ENCODE data around the gene DCTN4.

DNA sequence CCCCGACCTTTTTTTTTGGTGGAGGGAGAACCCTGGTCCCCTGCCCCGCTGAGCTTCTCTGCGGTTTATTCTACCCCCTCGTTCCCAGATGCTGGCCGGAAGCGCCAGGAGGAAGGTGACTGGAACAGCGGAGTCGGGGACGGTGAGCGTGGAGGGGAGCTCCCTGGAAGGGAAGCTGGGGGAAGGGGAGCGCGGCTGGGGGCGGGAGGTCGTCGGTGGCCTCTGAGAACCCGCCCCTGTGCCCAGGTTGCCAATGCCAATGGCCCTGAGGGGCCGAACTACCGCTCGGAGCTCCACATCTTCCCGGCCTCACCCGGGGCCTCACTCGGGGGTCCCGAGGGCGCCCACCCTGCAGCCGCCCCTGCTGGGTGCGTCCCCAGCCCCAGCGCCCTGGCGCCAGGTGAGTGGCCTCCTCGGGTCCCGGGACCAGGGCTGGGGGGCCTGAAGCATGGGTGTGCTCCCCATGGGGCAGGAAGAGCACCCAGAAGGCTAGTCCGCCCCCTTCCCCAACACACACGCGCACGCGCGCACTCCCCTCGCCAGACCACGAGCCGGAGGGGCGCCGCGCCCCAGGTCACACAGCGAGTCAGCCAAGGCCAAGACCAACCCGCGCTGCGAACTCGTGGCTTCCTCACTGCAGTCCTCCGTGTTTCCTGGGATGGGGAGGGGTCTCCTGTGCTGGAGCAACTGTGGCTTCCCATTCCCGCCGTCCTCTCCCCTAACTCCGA is 87.1 kb downstream of the DCTN4 start:
- TF ChIP-seq GATA1 (IDR thresholded peaks at IDR 0.05; ENCODE audit: low read depth, low read length) (no peak), POLR2A (IDR thresholded peaks at IDR 0.05; ENCODE audit: low read length) (no peak)

All from erythroblast (primary cell).